HG03060 (cell line): ENCODE data around the gene LRFN3.
"Not testable (repeated sequence)": the region's sequence is repeated elsewhere in the genome, so short reads cannot be mapped to it uniquely, and the experiment has no call there.

Experiments used
- ATAC-seq: cut with Tn5 transposase; IDR thresholded peaks from one replicate; pipeline ENCODE4 v1.9.1; 2021; ENCODE audit warnings: low read depth, moderate number of reproducible peaks; ENCODE audit not compliant: unreplicated experiment

The LRFN3 gene

GRCh38 chr19:35960432-35960972, 24.3 kb downstream of the LRFN3 start:
- no peak for ATAC-seq

- no peak for ATAC-seq
Measured at GRCh38 chr19:35963514-35963913, 27.3 kb downstream of the LRFN3 start.

- ATAC-seq: no peak
Measured at GRCh38 chr19:35966771-35967170, 30.6 kb downstream of the LRFN3 start.

- ATAC-seq: no peak
Measured at GRCh38 chr19:35973487-35973886, 37.3 kb downstream of the LRFN3 start.

- no peak for ATAC-seq
Measured at GRCh38 chr19:35975608-35976214, 39.5 kb downstream of the LRFN3 start.

GRCh38 chr19:35977446-35978222, 41.5 kb downstream of the LRFN3 start:
- ATAC-seq: no peak

GRCh38 chr19:35978271-35978670, 42.1 kb downstream of the LRFN3 start:
- ATAC-seq: no peak

GRCh38 chr19:35978832-35979365, 42.7 kb downstream of the LRFN3 start:
- ATAC-seq: no peak

- not testable (repeated sequence) for ATAC-seq
Measured at GRCh38 chr19:35980997-35981396, 44.8 kb downstream of the LRFN3 start.

GRCh38 chr19:35983177-35983576, 47.0 kb downstream of the LRFN3 start:
- ATAC-seq: no peak

GRCh38 chr19:35986111-35986510, 49.9 kb downstream of the LRFN3 start:
- ATAC-seq: no peak

- no peak for ATAC-seq
Measured at GRCh38 chr19:35986664-35987570, 50.7 kb downstream of the LRFN3 start.

- ATAC-seq: no peak
Measured at GRCh38 chr19:35987571-35987896, 51.4 kb downstream of the LRFN3 start.

- no peak for ATAC-seq
Measured at GRCh38 chr19:35988824-35989223, 52.6 kb downstream of the LRFN3 start.

GRCh38 chr19:35990156-35990555, 54.0 kb downstream of the LRFN3 start:
- no peak for ATAC-seq

GRCh38 chr19:35990771-35991730, 54.9 kb downstream of the LRFN3 start:
- no peak for ATAC-seq

- no peak for ATAC-seq
Measured at GRCh38 chr19:35991731-35992450, 55.7 kb downstream of the LRFN3 start.

GRCh38 chr19:35992907-35993765, 57.0 kb downstream of the LRFN3 start:
- ATAC-seq: no peak
